Activated CD4-positive, alpha-beta T cell treated with anti-CD3 and anti-CD28 coated beads for 24 hours (primary cell): Measurements from ENCODE around the gene DOCK8.

Experiments used
- DNase-seq, 2 donors: peaks; one replicate each; pipeline ENCODE4 v3.0.0-alpha.2; 2020; ENCODE audit warnings: low read depth in 2 of 2

The DOCK8 gene

DNA sequence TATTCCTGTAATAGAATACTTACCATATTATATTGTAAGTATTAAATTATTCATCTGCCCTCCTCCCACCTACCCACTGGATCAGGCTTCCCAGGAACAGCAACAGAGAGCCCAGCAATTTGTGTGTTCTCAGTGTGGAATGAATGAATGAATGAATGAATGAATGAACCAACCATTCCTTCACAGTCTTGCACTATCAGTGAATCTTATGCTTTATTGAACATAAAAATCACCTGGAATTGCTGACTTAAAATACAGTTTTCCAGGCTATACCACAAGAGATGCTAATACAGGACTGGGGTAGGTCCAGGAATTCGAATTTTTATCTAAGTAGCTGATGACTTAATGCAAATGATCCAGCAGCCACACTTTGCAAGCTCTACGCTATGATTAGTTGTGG lies 51.6 kb downstream of the DOCK8 start:
- no peak for DNase-seq

- no peak for DNase-seq
Observed at GRCh38 chr9:268616-269015, 54.0 kb downstream of the DOCK8 start.

- no peak for DNase-seq
Observed at GRCh38 chr9:269081-269711, 54.5 kb downstream of the DOCK8 start.

GRCh38 chr9:270657-271237 lies 56.1 kb downstream of the DOCK8 start:
- no peak for DNase-seq

GRCh38 chr9:272251-273213 lies 57.9 kb downstream of the DOCK8 start:
- peak; percentile 44 to 52 for DNase-seq

GRCh38 chr9:274406-274805 lies 59.7 kb downstream of the DOCK8 start:
- DNase-seq = no peak

DNA sequence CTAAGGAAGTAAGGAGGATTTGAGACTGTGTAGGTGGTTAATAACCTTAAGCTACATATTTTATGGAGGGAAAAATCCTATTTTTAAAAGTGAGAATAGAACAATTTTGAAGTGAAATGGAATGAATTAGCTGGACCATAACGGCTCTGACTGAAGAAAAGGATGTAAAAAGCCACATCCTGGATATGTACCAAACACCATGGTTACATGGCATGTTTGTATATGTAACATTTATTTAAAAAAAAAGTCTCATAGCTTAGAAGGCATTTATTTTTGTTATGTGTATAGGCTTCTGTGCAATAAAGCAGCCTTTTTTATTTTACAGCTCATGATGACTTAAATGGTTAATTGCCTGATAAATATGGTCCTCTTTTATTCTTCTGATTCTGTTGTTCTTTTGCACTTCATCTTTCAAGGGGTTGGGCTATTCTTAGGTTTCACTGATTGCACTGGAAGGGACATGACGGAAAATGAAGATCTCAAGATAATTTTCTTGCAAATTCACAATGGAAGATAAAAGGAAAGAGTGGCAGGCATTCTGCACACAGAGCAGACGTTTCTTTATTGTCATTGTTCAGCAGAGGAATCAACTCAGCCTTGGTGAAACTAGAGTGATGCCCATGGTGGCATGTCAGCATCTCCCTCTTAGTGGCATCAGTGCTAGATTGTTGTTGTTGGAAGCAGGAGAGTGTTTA lies 63.1 kb downstream of the DOCK8 start:
- no peak for DNase-seq

DNA sequence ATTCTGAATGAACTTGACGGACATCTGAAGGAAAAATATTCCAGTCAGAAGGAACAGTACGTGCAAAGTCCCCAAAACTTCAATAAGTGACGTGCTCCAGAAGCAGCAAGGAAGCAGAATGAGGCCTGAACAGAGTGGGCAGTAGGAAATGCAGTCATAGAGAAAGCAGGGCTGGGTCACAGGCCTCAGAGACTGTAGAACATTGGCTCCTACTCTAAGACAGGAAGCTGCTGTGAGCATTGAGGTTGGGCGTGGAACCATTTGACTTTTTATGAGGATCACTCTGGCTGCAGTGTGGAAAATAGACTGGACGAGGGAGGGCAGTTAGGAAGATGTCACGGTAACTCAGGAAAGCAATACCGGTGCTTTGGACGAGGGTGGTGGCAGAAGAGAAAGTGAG lies 64.0 kb downstream of the DOCK8 start:
- no peak for DNase-seq

DNA sequence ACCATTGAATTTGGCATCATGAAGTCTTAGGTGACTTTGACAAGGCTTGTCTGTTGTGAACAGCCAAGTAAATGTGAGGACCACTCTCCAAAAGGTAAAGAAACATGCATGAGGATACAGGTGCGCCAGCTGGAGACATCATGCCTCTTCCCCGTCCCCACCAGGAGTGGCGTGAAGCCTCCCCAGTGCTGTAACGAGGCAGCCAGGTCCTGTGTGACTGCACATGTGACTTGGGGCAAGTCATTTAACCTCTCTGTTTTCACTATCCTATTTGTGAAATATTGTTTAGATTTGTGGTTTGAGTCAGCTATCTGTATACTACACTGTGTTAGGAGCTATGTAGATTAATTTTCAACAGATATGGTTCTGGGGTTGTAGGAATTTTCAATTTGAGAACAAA lies 65.0 kb downstream of the DOCK8 start:
- DNase-seq = no peak

DNA sequence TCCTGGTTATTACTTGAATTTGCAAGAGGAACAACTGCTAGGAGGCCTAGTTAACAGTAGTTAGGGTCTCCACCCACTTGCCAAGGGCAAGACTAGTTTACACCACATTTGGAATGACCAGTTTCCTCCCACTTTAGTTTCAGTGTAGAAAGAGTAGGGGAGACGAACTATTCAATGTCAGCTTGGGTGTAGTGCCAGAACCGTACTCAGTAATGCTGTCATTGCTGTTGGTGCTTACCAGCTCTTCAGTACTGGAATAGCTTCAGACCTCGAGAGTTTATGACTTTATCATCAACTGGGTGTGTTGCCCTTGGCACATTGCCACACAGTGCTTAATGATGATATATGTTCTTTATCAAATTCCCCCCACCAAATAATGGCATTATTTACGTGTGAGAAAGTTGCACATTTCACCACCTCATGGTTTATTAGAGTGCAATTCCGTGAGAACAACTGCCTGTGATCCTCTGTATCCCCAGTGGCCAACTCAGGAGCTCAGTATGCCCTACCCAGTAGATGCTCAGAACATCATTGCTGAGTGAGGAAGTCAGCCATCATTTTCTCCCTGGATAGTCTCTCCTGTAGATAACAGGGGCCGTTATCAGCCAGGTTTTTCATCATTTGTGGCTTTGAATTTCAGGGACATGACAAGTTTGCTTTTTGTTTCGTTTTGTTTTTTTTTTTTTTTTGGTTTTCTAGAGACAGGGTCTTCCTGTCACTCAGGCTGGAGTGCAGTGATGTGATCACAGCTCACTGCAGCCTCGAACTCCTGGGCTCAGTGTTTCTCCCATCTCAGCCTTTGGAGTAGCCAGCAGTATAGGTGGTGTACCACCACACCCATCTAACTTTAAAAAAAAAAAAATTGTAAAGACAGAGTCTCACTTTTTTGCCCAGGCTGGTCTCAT lies 67.3 kb downstream of the DOCK8 start:
- DNase-seq = no peak

GRCh38 chr9:286071-286740 lies 71.5 kb downstream of the DOCK8 start:
- DNase-seq = no peak

GRCh38 chr9:289121-289520 lies 74.5 kb downstream of the DOCK8 start:
- no peak for DNase-seq

DNA sequence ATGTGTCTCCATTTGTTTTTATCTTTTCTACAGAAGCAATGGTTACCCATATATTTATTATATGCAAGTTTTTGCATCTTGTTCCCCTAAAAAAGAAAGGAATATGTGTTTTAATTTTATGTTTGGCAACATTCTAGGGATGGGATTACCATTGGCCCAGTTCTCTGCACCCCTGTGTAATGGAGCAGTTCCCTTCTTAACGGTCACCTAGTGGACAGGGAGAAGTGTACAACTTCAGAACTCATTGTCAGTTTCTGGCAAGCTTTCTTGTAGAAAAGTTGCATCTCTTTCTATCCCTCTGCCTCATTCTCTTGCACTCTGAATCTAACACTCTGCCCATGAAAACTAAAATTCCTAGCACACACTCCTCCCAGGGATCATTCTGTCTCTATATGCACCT lies 78.2 kb downstream of the DOCK8 start:
- DNase-seq = no peak

GRCh38 chr9:295576-295975 lies 80.9 kb downstream of the DOCK8 start:
- DNase-seq = no peak

DNA sequence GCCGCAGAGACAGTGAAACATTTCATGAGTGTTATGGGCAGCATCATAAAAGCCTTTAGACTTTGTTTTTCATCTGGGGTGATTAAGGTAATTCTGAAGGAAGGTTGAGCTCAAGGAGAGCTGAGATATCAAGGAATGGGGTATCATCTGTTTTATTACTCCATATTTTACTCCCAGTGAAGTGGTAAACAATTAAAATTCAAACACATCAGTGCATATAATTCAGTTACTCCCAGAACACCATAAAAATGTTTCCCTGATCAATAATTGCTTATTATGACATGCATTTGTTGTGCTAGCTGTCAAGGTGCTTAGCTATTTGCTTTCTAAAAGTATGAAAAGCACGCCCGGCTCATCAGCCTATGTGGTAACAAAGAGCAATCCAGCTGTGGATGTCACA lies 81.7 kb downstream of the DOCK8 start:
- DNase-seq = no peak

GRCh38 chr9:297104-297972 lies 82.7 kb downstream of the DOCK8 start:
- DNase-seq = no peak

DNA sequence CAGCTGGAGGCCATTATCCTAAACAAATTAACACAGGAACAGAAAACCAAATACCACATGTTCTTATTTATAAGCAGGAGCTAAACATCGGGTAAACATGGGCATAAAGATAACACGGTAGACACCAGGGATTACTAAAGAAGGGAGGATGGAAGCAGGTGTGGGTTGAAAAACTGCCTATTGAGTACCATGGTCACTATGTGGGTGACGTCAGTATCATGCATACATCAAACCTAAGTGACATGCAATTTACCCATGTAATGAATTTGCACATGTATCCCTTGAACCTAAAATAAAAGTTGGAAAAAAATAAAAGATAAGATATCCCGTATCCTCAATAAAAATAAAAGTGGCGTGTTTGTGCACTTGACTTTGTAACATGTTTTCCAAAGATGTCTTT lies 88.8 kb downstream of the DOCK8 start:
- no peak for DNase-seq

- DNase-seq = no peak
Observed at GRCh38 chr9:304106-304505, 89.4 kb downstream of the DOCK8 start.

GRCh38 chr9:304519-305185 lies 90.0 kb downstream of the DOCK8 start:
- no peak for DNase-seq
